Hematopoietic multipotent progenitor cell treated with erythropoietin and hydrocortisone succinate and interleukin-3 and kit ligand, for 8 days (in vitro differentiated cells): ENCODE measurements around the gene CENPX.
"Not testable (repeated sequence)": the region's sequence is repeated elsewhere in the genome, so short reads cannot be mapped to it uniquely, and the experiment has no call there.

Experiments
- DNase-seq: peaks from one replicate; pipeline ENCODE4 v3.0.0-alpha.2; 2015

The CENPX gene

DNA sequence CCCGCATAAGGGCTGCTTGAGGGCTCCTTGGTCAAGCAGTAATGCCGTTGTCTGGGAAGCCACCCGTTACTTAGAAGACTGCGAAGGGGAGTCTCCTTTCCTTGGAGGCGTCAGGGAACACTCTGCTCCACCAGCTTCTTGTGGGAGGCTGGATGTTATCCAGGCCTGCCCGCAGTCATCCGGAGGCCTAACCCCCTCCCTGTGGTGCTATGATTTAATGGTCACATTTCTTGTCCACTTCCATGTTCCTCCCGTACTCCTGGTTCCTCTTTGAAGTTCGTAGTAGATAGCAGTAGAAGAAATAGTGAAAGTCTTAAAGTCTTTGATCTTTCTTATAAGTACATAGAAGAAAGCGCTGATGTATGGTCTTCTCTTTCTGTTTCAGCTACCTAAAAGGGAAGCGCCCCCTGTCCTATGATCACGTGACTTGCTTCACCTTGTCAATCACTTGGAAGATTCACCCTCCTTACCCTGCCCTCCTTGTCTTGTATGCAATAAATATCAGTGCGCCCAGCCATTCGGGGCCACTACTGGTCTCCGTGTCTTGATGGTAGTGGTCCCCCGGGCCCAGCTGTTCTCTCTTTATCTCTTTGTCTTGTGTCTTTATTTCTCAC, 16.2 kb upstream of the CENPX start:
- DNase-seq: not testable (repeated sequence)

DNA sequence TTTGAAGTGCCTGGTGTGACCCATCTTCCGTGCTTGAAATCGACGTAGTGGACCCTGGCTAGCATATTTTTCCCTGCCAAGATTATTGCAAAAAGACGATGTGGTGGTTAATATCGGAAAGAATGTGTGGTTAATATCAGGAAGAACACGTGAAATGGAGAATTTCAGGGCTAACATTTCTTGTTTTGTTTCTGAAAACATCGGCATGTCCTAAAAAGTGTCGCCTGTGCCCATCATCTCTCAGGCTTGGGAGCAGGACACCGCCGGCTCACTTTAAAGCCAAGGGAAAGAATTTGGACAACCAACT, 15.2 kb upstream of the CENPX start:
- no peak for DNase-seq

DNA sequence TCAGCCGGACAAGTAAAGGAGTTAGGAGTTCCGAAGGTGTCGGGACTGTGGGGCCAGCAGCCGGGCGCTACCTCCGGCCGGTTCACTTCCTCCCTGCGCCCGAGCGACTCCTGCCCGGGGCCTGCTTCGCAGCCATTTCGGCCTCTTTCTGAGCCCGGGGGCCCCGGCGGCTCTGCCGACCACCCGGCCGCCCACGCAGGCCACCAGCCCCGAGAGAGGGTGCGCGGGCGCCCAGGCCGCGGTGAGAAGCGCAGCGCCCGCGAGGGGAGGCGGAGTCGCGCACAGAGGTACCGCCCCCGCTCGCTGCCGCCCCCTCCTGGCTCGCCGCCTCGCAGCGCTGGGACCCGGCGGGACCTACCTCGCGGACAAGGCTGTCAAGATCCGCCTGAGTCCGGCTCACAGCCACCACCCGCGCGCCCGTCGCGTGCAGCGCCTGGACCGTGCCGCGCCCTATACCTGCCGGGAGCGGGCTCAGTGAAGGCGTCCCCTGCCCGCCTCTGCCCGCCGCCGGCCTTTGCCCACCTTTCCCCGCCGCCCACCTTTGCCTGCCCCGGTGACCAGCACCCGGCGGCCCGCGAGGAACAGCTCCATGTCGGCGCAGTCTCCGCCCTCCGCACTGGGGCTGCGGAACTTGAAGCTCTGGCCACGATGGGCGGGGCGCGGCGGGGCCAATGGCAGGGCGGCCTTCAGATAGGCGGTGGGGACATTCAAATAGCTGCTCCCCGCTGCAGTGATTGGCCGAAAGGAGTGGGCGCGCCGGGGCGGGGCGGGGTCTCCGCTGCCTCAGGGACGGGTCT, 14.6 kb upstream of the CENPX start, which contains the start of gene DCXR:
DCXR (minus strand) TSS at position 606 of the 797 bp plus-strand sequence; CDS start at position 591, 15 bp downstream.
- DNase-seq: peak; percentile 97

DNA sequence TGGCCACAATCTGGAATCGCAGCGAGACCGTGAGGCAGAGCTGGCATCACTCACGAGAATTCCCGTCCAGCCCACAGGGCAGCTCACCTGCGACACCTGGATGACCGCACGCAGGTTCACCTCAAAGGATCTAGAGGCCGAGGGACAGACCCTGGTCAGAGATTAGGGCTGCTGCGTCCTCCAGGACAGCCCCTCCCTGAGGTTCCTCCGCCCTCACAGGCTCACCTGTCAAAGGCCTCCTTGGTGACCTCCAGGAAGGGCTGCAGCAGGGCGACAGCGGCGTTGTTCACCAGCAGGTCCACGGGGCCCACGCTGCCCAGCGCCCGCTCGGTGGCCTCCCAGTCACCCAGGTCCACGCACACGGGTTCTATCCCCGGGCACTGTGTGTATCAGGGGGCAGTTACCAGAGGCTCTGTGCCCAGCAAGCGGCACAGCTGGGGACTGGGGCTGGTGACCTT, 14.0 kb upstream of the CENPX start:
- DNase-seq: no peak

DNA sequence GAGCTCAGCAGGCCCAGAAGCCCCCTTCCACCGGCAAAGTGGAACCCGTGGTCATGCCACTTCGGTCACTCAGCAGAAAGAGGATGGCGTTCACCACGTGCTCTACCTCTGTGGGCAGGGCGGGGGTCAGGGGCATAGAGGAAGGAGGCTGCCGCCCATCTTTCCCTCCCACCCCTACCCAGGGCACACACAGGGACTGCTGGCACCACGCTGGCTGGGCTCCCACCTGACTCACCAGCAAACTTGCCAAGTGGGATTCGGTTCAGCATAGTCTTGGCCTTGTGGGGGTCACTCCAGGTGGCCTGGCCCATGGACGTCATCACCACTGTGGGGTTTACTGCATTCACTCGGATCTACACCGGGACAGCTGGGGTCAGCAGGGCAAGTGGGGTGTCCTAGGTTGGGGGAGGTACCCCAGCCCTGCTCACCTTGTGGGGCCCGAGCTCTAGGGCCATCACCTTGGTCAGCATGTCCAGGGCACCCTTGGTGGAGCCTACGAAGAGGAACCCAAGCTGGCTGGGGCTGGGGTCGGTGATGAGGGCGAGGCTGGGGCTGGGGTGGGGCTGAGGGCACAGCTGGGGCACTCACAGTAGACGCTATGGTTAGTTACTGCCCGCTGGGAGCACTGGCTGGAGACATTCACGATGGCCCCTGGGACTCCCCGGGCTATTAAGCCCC, 13.4 kb upstream of the CENPX start:
- DNase-seq: no peak

DNA sequence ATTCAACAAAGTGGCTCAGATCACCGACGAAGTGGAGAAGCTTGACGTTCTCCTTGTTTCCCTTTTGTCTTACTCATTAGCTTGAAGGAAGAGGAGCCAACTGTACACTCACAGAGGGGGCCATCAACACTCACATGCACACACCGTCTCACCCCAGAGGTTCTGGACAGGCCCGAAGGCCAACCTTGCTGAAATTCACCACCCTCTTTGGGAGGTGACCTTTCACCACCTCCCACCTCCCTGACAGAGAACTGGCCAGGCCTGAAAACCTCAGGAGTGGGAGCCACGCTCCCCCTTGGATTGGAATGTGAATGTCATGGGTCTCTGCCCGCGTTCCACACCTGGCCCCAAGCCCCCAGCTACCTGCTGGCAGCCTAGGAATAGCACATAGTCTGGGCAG, 12.8 kb upstream of the CENPX start:
- DNase-seq: no peak

DNA sequence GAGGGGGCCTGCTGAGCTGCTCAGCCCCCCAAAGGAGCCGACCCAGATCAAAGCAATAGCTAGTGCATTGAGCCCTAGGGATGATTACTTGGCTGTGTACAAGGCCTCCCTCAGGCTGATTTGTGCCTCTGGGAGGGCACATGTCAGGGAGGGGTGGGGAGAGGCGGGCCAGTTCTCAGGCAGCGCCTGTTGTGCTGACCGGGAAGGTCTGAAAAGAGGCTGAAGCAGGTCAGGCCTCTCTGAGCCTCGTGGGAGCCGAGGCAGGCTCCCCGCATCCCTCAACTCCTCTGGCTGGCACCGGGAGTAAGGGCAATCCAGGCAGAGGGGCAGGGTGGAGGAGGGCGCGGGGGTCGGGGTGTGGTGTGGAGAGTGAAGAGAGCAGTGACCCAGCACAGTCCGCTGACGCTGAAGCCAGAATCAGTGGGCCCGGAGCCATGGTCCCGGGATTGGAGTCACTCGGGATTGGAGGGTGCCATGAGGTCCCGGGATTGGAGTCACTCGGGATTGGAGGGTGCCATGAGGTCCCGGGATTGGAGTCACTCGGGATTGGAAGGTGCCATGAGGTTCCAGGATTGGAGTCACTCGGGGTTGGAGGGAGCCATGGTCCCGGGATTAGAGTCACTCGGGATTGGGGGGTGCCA, 11.8 kb upstream of the CENPX start:
- no peak for DNase-seq

DNA sequence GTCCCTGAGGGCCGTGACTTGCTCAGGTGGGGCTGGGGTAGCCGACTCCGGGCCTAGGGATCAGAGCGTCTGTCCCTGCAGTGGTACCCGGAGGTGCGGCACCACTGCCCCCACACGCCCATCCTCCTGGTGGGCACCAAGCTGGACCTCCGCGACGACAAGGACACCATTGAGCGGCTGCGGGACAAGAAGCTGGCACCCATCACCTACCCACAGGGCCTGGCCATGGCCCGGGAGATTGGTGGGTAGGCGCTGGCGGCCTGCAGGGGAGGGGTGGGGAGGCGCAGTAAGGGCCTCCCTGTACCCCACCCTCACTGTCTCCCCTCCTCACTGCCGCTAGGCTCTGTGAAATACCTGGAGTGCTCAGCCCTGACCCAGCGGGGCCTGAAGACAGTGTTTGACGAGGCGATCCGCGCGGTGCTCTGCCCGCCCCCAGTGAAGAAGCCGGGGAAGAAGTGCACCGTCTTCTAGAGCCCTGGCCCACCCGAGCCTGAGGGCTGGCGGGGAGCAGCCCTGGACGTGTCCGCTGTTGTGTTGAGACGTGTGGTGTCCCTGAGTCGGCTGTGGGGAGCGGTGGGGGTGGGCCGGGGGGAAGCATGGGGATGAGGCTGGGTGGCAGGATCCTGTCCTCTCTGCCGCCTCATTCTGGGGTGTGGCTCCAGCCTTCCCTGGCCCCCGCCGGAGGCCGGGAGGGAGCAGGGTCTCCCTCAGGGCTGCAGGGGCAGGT, 10.8 kb upstream of the CENPX start:
- no peak for DNase-seq

DNA sequence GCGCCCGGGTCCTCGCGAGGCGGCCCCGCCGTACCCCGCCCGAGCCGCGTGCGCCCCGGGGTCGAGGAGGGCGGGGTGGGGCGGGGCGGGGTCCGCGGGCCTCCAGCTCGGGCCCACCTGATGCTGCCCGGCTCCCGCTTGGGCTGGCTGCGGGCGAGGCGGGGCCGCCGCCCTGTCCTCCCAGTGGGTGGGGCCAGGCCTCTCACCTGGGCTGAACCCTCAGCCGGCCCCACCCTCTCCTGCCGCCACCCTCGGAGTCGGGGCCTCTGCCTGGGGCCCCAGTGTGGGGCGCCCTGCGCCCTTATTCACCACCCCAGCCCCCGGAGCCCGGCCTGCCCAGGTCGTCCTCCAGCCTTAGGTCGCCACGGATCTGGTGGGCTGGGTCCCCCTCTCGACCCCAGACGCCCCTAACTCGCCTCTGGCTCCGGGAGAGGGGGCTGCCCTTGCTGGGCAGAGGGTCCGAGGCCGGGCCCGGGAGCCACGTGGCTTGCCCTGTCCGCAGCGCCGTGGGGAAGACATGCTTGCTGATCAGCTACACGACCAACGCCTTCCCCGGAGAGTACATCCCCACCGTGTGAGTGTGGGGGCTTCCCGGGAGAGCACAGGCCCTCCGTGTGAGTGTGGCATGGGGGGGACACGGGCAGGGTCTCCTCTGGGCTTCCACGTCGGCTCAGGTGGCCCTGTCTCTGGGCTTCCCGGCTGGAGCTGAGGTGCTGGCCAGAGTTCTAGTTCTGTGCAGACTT, 9.4 kb upstream of the CENPX start:
- DNase-seq: peak; percentile 11

DNA sequence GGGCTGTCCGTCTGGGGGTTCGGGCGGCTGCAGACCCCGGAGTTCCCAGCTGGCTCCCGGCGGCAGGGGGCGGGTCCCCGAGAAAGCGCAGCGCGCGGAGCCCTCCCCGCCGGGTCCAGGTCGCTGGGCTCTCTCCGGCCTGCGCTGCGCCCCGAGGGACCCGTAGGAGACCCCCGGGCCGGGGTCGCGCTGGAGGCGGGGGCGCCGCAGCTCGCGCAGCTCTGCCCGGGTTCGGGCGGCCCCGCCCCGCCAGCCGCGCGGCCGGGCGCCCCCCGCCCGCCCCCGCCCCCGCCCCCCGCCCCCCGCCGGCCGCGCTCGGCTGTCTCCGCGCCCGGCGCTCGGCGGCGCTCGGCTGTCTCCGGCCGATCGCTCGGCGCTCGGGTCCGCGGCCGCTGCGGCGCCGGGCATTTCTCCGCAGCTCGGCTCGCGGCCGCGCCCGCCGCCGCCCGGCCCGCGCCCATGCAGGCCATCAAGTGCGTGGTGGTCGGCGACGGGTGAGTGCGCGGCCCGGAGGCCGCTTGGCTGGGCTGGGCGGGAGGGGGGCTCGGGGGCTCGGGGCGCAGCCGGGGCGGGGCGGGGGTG, 8.7 kb upstream of the CENPX start, which contains the start of gene RAC3:
RAC3 (plus strand) TSS at position 376 of the 582 bp plus-strand sequence; CDS start at position 460, 84 bp downstream.
- DNase-seq: no peak

DNA sequence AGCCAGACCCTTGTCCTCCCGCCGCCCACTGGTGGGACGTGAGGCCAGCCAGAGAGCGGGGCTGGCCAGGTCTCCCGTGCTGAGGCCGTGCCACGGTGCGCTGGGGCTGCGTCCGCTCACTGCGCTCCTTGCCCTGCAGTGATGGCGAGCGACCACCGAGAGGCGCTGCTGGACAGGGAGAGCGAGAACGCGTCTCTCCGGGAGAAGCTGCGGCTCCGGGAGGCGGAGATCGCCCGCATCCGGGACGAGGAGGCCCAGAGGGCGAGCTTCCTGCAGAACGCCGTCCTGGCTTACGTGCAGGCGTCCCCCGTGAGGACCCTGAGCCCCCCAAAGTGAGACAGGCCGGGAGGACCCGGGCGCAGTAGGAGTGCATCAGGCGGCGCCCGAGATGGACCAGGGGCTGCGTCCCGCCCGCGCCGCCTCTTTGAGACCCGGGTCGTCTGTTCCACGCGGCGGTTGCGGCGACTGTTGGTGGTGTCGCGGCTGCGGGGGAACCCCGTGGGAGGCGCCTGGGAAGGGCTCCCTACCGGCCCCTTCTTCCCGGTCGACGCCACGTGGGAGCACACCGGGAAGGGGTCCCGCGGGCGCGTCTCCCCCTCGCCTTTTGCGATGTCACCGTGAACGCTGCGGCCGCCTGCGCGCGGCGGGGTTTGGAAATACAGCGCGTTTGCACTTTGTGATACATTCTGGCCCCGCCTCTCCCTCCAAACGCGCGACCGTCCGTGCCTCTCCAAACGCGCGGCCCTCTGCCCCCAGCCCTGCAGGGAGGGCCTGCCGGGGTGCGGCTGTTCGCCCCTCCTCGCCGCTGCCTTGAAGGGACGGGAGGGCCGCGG, 8.0 kb upstream of the CENPX start:
- peak; percentile 76 for DNase-seq

DNA sequence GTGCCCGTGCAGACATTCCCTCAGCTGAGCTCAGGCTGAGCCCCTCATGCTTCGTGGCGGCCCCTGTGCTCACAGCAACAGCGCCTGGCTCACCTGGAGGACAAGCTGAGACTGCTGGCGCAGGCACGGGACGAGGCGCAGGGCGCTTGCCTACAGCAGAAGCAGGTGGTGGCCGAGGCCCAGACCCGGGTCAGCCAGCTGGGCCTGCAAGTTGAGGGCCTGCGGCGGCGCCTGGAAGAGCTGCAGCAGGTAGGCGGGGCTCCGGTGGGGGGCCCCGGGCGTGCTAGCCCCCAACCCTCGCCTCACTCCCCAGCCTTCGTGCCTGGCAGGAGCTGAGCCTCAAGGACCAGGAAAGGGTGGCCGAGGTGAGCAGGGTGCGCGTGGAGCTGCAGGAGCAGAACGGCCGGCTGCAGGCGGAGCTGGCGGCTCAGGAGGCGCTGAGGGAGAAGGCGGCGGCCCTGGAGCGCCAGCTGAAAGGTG, 7.4 kb upstream of the CENPX start:
- DNase-seq: no peak

DNA sequence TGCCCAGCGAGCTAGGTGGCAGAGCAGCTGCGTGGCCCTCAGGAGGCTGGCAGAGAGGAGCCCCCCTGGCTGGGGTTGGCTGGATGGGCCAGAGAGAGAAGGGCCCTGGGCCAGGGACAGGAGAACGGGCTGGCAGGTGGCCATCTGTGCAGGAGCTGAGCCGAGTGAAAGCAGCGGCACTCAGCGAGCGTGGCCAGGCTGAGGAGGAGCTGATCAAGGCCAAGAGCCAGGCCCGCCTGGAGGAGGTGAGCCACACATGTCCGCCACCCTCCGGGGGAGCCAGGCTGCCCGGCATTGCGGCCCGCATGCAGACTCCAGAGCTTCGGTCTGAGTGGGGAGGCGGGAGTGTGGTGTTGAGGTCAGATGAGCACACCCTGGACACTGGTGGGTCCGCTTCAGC, 6.7 kb upstream of the CENPX start:
- DNase-seq: no peak

DNA sequence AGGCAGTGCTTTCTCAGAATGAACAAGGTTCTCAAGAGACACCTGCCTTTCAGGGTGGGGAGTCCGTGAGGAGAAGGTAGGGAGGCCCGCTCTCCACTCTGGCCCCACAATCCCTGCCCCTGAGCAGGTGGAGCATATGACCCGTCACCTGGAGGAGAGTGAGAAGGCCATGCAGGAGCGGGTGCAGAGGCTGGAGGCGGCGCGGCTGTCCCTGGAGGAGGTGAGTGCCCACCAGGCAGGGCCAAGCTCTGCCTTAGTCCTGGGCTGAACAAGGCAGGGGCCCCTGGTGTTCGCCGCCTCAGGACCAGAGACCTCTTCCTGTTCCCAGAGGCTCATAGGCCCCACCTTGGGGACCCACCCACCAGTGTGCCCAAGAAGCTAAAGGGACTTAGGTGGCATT, 6.3 kb upstream of the CENPX start:
- DNase-seq: no peak

DNA sequence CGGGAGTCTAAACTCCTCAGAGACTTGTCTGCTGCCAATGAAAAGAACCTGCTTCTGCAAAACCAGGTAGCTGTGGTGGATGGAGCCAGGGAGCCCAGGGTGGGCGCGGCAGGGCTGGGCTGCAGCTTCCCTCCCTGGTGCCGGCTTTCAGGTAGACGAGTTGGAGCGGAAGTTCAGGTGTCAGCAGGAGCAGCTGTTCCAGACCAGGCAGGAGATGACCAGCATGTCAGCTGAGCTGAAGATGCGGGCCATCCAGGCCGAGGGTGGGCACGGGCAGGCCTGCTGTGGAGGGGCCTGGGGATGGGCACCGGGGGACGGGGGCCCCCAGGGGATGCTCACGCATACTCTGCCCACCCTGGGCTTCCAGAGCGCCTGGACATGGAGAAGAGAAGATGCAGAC, 5.6 kb upstream of the CENPX start:
- no peak for DNase-seq

DNA sequence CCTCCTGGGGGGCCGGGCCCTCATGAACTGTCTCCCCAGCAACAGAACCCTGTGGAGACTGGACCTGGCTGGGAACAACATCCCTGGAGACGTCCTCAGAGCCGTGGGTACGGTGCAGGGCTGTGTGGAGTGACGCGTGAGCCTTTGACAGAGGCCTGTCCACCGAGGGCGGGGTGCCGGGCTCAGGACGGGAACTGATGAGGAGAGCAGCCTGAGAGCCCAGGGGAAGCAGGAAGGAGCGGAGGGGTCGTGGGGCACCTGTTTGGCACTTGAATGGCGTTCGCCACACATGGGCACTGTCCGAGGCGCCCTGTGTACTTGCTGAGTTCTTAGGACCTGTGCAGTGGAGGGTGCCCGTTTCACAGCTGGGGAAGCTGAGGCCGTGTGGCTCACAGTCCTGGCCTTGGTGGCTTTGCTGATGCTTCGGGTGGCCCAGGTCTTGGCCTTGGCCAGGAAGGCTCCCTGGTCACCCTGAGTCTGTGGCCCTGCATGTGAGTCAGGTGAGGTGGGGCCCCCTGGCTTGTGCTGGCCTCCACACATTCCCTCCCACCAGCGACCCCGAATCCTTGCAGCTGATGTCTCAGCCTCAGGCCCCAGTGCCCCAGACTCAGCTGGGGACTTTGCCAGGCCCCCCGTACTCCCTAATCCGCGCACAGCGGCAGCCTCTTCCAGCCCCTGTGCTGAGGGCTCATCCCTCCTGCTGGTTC, 2.9 kb upstream of the CENPX start:
- DNase-seq: no peak

DNA sequence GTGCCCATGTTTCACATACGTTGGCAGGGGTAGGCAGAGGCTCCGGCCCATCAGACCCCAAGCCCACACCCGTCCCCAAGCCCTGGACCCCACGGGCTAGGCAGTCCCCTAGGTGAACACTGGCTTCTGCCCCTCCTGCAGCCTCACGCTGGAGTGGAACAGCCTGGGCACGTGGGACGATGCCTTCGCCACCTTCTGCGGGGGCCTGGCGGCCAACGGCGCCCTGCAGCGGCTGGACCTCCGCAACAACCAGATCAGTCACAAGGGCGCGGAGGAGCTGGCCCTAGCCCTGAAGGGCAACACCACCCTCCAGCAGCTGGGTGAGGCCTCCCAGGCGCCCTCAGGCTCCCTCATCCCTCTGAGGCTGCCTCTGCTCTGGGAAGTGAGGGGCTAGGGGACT, 2.2 kb upstream of the CENPX start:
- DNase-seq: no peak

DNA sequence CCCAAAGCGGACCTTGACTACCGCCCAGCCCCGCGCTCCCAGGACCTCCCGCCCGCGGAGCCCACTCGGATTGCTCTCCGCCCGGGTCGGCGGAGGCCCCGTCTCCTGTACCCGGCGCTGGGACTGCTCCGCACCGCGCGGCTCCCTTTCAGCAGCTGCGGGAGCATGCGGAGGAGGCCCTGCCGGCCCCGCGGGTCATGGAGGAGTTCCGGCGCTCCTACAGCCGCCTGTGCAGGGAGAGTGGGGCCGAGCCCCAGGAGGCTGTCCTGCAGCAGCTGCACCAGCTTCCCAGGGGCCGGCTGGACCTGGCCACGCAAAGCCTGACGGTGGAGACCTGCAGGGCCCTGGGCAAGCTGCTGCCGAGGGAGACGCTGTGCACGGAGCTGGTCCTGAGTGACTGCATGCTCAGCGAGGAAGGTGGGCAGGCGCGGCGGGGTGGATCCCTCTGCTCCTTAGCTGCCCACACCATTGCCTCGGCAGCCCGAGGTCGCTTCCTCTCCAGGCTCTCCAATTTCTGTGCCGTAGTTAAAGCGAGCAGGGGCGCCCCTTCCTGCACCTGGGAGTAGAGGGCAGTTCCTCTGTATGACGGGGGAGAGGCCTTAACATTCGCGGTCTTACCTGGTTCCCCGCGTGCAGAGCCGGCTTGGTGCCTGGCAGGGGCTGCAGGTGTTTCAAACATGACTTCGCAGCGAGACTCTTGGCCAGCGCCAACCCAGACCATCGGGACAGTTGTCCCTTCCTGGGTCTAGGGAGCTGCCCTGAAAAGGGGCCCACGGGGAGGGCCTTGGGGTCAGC, 966 bp upstream of the CENPX start:
- peak; percentile 27 for DNase-seq

DNA sequence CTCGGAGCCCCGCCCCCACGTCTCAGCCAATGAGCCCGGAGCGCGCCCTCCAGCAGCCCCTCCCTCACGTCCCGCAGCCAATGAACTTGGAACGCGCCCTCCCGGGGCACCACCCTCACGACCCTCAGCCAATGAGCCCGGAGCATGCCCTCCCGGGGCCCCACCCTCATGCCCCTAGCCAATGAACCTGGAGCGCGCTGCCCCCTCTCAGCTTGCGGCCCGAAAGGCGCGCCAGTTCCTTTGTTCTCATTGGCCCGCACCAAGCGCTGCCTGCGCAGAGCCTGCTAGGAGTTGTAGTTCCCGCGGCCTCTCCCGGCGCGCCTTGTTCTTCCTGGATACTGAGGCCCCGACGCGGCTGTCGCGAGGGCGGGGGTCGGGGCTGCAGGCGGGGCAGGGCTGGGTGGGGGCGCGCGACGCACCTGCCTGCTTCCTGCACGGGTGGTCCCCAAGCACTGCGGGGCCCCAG, 336 bp upstream of the CENPX start, which contains the start of gene LRRC45:
LRRC45 (plus strand) TSS at position 325 of the 466 bp plus-strand sequence. CDS start 339 bp downstream, outside the sequence.
- DNase-seq: peak; percentile 99
